OCI-LY3 (cell line): ENCODE results near the gene VPS8.

Experiments
- CTCF ChIP-seq: fragments of 200-600, 300-600 bp; sonication (generic); IDR thresholded peaks from 2 replicates; pipeline ENCODE4 v1.5.1; 2014; ENCODE audit warnings: antibody characterized with exemption, low read length, low read depth
- EZH2phosphoT487 ChIP-seq: fragments of 200-600 bp; shearing (Covaris generic); IDR thresholded peaks from 2 replicates; pipeline ENCODE4 v1.6.1; 2018; ENCODE audit warnings: antibody characterized with exemption, mixed run types, low read depth

- TF ChIP-seq CTCF (no peak), EZH2phosphoT487 (no peak)
These were observed 24.3 kb downstream of the VPS8 start for GRCh38 chr3:184836090-184836822.
